ENCODE measurements around the gene KCNE3.

Gene KCNE3

DNA sequence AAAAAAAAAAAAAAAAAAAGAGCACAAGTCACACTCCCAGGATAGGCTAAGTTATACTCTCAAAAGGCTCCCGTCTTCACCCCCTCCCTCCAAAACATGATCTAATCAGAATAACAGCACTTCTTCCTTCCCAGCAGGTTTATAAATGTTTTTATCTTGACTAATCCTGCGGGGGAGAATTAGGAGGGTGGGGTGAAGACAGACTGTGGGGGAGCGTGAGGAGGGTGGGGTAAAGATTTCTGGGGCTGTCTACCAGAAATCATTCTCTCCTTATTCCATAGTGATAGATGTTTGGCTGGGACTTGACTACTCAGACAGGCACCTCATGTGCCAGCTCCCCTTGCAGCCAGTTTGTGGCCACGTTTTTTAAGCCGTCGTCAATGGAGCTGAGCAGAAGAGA lies 17.0 kb downstream of the KCNE3 start:
- FAIRE-seq = no peak
- DNase-seq (ENCODE audit: insufficient read length, low spot score) = no peak
- no peak for TF ChIP-seq POLR2A (IDR thresholded peaks at IDR 0.05; ENCODE audit: low read depth, low read length)
- no peak for TF ChIP-seq POU2F2 (IDR thresholded peaks at IDR 0.05; ENCODE audit: low read depth, low read length)
- TF ChIP-seq TAF1 (IDR thresholded peaks at IDR 0.05; ENCODE audit: low read depth, low read length) = no peak
- TF ChIP-seq POLR2AphosphoS5 (IDR thresholded peaks at IDR 0.05; ENCODE audit: low read depth, low read length) = no peak
- no peak for TF ChIP-seq PAX5 (IDR thresholded peaks at IDR 0.05; ENCODE audit: insufficient read depth, low read length, severe bottlenecking)
- no peak for TF ChIP-seq SPI1 (IDR thresholded peaks at IDR 0.05; ENCODE audit: low read depth, low read length)

DNA sequence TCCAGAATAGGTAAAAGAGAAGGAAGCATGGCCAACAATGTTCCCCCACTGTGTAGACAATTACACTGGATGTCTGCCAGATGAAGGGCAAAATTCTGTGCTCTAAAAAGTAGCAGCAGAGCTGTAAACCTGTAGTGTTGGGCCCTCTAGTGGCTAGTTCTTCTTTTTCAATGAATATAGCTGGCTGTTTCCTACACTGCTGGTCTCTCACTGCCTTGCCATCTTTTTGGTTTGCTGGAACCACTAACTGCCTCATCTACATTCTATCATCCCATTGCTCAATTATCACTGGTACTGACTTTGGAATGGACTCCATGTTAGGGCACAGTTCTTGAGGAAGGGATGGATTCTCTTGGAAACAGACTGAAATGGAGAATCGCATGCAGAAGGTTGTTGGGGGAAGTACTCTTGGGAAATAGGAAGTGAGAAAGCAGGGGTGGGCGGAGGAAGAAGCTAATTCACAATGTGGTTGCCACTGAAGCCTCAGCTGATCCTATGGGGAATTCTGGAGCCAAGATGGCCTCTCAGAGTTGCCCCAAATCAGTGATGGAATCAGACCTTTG lies 17.9 kb downstream of the KCNE3 start:
- FAIRE-seq = peak; percentile 43
- DNase-seq (ENCODE audit: insufficient read length, low spot score) = no peak
- TF ChIP-seq TAF1 (IDR thresholded peaks at IDR 0.05; ENCODE audit: low read depth, low read length) (no peak), SPI1 (IDR thresholded peaks at IDR 0.05; ENCODE audit: low read depth, low read length) (peak; percentile 89), PAX5 (IDR thresholded peaks at IDR 0.05; ENCODE audit: insufficient read depth, low read length, severe bottlenecking) (no peak), POLR2AphosphoS5 (IDR thresholded peaks at IDR 0.05; ENCODE audit: low read depth, low read length) (no peak)

DNA sequence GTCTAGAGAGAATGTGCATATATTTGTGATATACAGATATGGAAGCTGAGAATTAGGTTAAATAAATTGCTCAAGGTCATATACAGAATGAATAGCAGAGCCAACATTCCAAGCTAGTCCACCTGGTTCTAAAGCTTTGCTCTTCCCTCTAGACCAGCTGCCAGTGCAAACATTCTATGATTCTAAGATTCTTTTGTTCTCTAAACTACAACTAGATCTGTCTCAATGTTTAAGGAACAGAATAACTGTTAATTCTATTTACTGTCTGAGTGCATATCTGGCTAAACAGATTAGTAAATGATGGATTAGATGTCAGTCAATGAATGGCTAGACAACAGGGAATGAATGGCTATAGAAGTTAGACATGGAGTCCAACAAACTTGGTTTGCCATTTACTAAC lies 19.6 kb downstream of the KCNE3 start:
- TF ChIP-seq SPI1 (IDR thresholded peaks at IDR 0.05; ENCODE audit: low read depth, low read length) (no peak), POU2F2 (IDR thresholded peaks at IDR 0.05; ENCODE audit: low read depth, low read length) (no peak), POLR2AphosphoS5 (IDR thresholded peaks at IDR 0.05; ENCODE audit: low read depth, low read length) (no peak), POLR2A (IDR thresholded peaks at IDR 0.05; ENCODE audit: low read depth, low read length) (no peak), PAX5 (IDR thresholded peaks at IDR 0.05; ENCODE audit: insufficient read depth, low read length, severe bottlenecking) (no peak), TAF1 (IDR thresholded peaks at IDR 0.05; ENCODE audit: low read depth, low read length) (no peak)
- FAIRE-seq = no peak

DNA sequence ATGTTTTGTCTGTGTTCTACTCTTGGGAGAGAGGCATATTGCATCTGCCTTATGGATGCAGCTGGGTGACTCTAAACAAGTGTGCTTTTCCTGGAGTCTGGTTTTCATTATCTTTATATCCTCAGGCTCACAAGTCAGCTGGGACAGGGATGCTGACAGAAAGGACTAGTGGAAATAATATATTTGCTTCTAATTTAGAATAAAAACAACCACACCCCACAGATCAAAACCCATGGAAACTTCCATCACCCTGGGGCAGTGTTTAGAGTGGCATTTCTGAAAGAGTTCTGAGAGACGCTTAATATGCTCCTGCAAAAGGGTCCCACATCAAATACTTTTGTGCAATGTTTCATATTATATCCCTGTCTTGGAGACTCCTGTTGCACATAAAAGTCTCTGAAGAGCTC lies 20.8 kb downstream of the KCNE3 start:
- TF ChIP-seq POU2F2 (IDR thresholded peaks at IDR 0.05; ENCODE audit: low read depth, low read length) = no peak
- TF ChIP-seq POLR2AphosphoS5 (IDR thresholded peaks at IDR 0.05; ENCODE audit: low read depth, low read length) = no peak
- no peak for TF ChIP-seq TAF1 (IDR thresholded peaks at IDR 0.05; ENCODE audit: low read depth, low read length)
- TF ChIP-seq SPI1 (IDR thresholded peaks at IDR 0.05; ENCODE audit: low read depth, low read length) = no peak
- no peak for TF ChIP-seq POLR2A (IDR thresholded peaks at IDR 0.05; ENCODE audit: low read depth, low read length)
- no peak for TF ChIP-seq PAX5 (IDR thresholded peaks at IDR 0.05; ENCODE audit: insufficient read depth, low read length, severe bottlenecking)
- no peak for FAIRE-seq
- no peak for DNase-seq (ENCODE audit: insufficient read length, low spot score)

More for the DNA sequence above, 19.6 kb downstream of the KCNE3 start:
- no peak for DNase-seq (ENCODE audit: insufficient read length, low spot score)

DNA sequence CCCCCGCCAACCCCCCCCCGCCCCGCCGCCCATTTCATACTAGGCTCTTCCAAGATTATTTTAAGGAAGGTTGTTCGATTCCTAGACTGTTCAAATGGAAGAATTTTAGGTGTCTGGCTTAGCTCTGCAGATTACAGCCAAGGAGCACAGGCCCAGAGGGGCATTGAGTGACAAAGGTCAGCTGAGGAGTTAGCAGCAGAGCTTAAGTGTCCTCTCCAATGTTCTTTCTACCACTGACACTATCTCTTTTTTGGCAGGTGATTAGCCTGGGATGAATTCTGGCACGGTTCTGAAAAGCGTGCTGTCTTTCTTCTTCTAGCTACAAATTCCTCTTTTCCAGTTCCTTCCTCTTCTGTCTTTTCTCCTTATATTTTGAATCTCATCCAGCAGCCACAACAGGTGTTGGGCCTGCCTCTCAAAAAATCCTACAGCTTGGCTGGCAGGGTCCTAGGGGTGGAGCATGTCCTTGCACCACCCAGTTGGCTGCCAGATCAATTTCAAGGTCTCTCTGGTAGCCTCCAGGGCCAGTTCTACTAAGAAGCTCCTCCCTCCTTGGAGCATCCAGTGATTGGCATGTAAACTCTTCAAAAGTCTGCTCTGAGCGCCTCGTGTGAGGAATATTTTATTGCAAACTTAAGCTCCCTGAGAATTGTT lies 23.0 kb downstream of the KCNE3 start:
- no peak for FAIRE-seq
- no peak for DNase-seq (ENCODE audit: insufficient read length, low spot score)
- TF ChIP-seq SPI1 (IDR thresholded peaks at IDR 0.05; ENCODE audit: low read depth, low read length) (no peak), PAX5 (IDR thresholded peaks at IDR 0.05; ENCODE audit: insufficient read depth, low read length, severe bottlenecking) (no peak), POLR2AphosphoS5 (IDR thresholded peaks at IDR 0.05; ENCODE audit: low read depth, low read length) (no peak), POLR2A (IDR thresholded peaks at IDR 0.05; ENCODE audit: low read depth, low read length) (no peak), TAF1 (IDR thresholded peaks at IDR 0.05; ENCODE audit: low read depth, low read length) (no peak), POU2F2 (IDR thresholded peaks at IDR 0.05; ENCODE audit: low read depth, low read length) (no peak)

DNA sequence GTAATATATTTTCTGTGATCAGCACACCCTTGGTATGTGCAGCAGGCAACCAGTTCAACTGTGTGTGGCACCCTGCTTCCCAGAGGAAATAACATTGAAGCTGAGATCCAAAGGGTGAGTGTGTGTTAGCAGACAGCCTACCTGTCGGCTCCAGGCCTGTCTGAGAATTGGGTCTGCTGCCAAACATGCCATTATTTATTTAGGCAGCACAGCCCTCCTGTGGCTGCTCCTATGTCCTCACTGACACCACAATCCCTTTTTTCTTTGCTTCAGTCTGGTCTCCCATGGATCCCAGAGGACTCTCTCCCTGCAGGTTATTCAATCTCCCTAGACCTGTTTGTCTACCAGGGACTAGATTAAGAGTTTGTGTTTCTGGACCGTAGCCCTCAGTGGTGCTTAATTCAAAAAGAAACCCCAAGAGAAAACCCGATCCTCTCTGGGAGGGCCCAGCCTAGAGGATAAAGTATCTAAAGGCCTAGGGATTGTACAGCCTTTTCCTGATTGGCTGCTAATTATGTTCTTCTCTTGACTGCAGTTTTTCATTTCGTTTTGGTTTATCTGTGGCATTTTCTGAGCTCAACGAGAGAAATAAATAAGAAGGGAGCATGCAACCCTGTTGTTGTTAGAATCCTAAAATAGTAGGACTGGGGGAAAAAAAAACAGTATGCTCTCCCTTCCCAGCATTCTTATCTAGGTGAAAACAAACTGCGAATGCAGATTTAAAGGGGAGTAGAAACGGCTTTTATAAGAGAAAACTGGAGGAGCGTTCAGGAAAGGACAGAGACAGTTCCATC lies 24.1 kb downstream of the KCNE3 start:
- DNase-seq (ENCODE audit: insufficient read length, low spot score) (no peak), FAIRE-seq (no peak)
- no peak for TF ChIP-seq PAX5 (IDR thresholded peaks at IDR 0.05; ENCODE audit: insufficient read depth, low read length, severe bottlenecking)

DNA sequence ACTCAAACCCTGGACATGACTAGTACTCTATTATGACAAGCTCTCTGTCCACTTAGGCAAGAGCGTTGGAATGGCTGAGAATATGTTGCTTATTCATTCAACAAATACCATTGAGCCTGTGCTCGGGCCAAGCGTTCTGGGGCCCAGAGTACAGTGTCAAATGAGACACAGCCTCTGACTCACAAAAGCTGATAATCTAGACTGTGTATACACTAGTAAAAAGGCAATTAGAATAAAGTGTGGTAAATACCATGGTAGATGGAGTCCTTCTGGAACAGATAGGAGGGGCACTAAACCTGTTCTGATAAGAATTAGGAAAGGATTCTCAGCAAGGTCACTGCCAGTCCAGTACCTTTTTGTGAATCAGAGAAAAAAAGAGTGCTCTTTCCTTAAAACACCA lies 24.7 kb downstream of the KCNE3 start:
- no peak for TF ChIP-seq POLR2AphosphoS5 (IDR thresholded peaks at IDR 0.05; ENCODE audit: low read depth, low read length)
- no peak for TF ChIP-seq POU2F2 (IDR thresholded peaks at IDR 0.05; ENCODE audit: low read depth, low read length)
- no peak for TF ChIP-seq PAX5 (IDR thresholded peaks at IDR 0.05; ENCODE audit: insufficient read depth, low read length, severe bottlenecking)
- TF ChIP-seq TAF1 (IDR thresholded peaks at IDR 0.05; ENCODE audit: low read depth, low read length) = no peak
- TF ChIP-seq POLR2A (IDR thresholded peaks at IDR 0.05; ENCODE audit: low read depth, low read length) = no peak
- TF ChIP-seq SPI1 (IDR thresholded peaks at IDR 0.05; ENCODE audit: low read depth, low read length) = no peak
- FAIRE-seq (no peak), DNase-seq (ENCODE audit: insufficient read length, low spot score) (no peak)

DNA sequence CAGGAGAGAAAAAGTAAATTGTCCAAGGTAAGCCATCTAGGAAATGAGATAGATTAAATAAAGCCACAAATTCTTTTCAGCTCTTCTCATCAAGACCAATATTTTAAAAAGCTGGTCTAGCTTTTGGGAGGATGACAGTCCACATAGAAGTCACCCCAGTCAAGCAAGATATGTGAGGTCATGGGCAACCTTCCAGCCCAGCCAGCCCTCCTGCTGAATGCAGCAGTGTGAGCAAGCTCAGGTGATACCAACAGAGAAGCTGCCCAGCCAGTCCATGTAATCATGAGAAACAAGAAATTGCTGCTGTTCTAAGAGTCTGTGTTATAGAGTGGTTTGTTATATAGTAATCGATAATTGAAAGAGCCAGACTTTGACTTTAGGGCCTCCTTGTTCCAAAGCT lies 28.7 kb downstream of the KCNE3 start:
- TF ChIP-seq POLR2AphosphoS5 (IDR thresholded peaks at IDR 0.05; ENCODE audit: low read depth, low read length) = no peak
- no peak for TF ChIP-seq PAX5 (IDR thresholded peaks at IDR 0.05; ENCODE audit: insufficient read depth, low read length, severe bottlenecking)
- no peak for TF ChIP-seq POU2F2 (IDR thresholded peaks at IDR 0.05; ENCODE audit: low read depth, low read length)
- TF ChIP-seq TAF1 (IDR thresholded peaks at IDR 0.05; ENCODE audit: low read depth, low read length) = no peak
- TF ChIP-seq SPI1 (IDR thresholded peaks at IDR 0.05; ENCODE audit: low read depth, low read length) = no peak
- no peak for TF ChIP-seq POLR2A (IDR thresholded peaks at IDR 0.05; ENCODE audit: low read depth, low read length)
- no peak for DNase-seq (ENCODE audit: insufficient read length, low spot score)
- FAIRE-seq = no peak

DNA sequence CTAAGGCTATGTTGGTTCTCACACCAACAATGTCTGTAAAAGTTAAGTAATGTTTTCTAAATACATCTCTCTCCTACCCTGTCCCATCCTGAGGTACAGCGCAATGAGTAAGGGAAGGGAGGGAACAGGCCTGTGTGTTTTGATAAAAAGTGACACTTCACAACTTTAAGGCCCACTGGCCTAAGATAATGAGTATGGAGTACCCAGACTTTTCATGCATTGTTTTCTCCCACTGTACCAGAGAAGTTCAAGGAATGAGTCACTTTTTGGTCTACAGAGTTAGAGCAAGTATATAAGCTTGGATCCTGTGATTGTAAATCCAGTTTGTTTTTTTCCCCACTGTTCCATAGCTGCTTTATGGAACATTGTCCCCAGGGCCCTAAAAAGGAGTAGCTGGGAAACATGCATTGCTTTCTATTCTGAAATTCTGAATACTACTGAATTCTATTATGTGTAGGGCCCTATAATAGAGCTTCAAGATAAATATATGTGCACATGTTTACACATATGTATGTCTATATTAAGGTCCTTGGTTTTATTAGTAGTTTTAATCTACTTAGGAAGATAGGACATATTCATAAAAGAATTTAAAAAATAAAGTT lies 29.8 kb downstream of the KCNE3 start:
- FAIRE-seq = no peak
- no peak for DNase-seq (ENCODE audit: insufficient read length, low spot score)
- TF ChIP-seq POLR2AphosphoS5 (IDR thresholded peaks at IDR 0.05; ENCODE audit: low read depth, low read length) (no peak), POU2F2 (IDR thresholded peaks at IDR 0.05; ENCODE audit: low read depth, low read length) (no peak), PAX5 (IDR thresholded peaks at IDR 0.05; ENCODE audit: insufficient read depth, low read length, severe bottlenecking) (no peak), POLR2A (IDR thresholded peaks at IDR 0.05; ENCODE audit: low read depth, low read length) (no peak), TAF1 (IDR thresholded peaks at IDR 0.05; ENCODE audit: low read depth, low read length) (no peak), SPI1 (IDR thresholded peaks at IDR 0.05; ENCODE audit: low read depth, low read length) (no peak)

All from GM12891 (cell line).